NCI-H748 treated with DMSO at 0.1 percent for 48 hours (cell line): ENCODE results near the gene ZNRD2.
A peak's percentile ranks its signal among the peaks of the same experiment; 100 is the strongest.

Experiments used
- DNase-seq: peaks from one replicate; lab custom pipeline; 2025; lab: John Stamatoyannopoulos, UW

ZNRD2 gene

GRCh38 chr11:65610404-65610803 lies 40.1 kb downstream of the ZNRD2 start:
- DNase-seq: no peak

- no peak for DNase-seq
These were observed 40.9 kb downstream of the ZNRD2 start for GRCh38 chr11:65611028-65611757.

- DNase-seq: no peak
These were observed 41.7 kb downstream of the ZNRD2 start for GRCh38 chr11:65611758-65612603.

- DNase-seq: no peak
These were observed 42.4 kb downstream of the ZNRD2 start for GRCh38 chr11:65612691-65613090.

GRCh38 chr11:65613091-65613928 lies 43.0 kb downstream of the ZNRD2 start:
- no peak for DNase-seq

GRCh38 chr11:65615229-65615949 lies 45.1 kb downstream of the ZNRD2 start, which contains the start of gene PCNX3:
PCNX3 (plus strand) TSS chr11:65615776; CDS start chr11:65616312, 536 bp downstream.
- peak; percentile 100 for DNase-seq

- no peak for DNase-seq
These were observed 45.8 kb downstream of the ZNRD2 start for GRCh38 chr11:65615950-65616574.

GRCh38 chr11:65616575-65617001 lies 46.3 kb downstream of the ZNRD2 start:
- DNase-seq: no peak

GRCh38 chr11:65617136-65617850 lies 47.0 kb downstream of the ZNRD2 start:
- no peak for DNase-seq

- no peak for DNase-seq
These were observed 47.9 kb downstream of the ZNRD2 start for GRCh38 chr11:65617990-65618751.

GRCh38 chr11:65618763-65619162 lies 48.5 kb downstream of the ZNRD2 start:
- no peak for DNase-seq

- no peak for DNase-seq
These were observed 49.1 kb downstream of the ZNRD2 start for GRCh38 chr11:65619281-65619928.

- DNase-seq: no peak
These were observed 50.4 kb downstream of the ZNRD2 start for GRCh38 chr11:65620666-65621065.

- no peak for DNase-seq
These were observed 51.2 kb downstream of the ZNRD2 start for GRCh38 chr11:65621460-65621859.
